Nephron progenitor cell (in vitro differentiated cells): ENCODE data around the gene ZXDC.

Experiments
- DNase-seq: peaks from one replicate; pipeline ENCODE4 v3.0.0; 2021
- H3K27ac Mint-ChIP-seq: 2 replicates; pipeline ENCODE4 v1.8.0; 2021; ENCODE audit warnings: mild to moderate bottlenecking, moderate library complexity, mixed read lengths
- H3K27me3 Mint-ChIP-seq: 2 replicates; pipeline ENCODE4 v1.8.0; 2021; ENCODE audit warnings: mild to moderate bottlenecking, low read depth, mixed read lengths; ENCODE audit not compliant: poor library complexity
- H3K36me3 Mint-ChIP-seq: 2 replicates; pipeline ENCODE4 v1.8.0; 2021; ENCODE audit warnings: low read depth, mixed read lengths
- H3K4me1 Mint-ChIP-seq: 2 replicates; pipeline ENCODE4 v1.8.0; 2021; ENCODE audit warnings: mixed read lengths
- H3K4me3 Mint-ChIP-seq: 2 replicates; pipeline ENCODE4 v1.8.0; 2021; ENCODE audit warnings: mild to moderate bottlenecking, moderate library complexity, mixed read lengths
- H3K9me3 Mint-ChIP-seq: 2 replicates; pipeline ENCODE4 v1.8.0; 2021; ENCODE audit warnings: mild to moderate bottlenecking, moderate library complexity, mixed read lengths
- CTCF ChIP-seq: fragments of 200-600 bp; sonication (generic); IDR thresholded peaks from 2 replicates; pipeline ENCODE4 v1.5.0; 2021; ENCODE audit warnings: antibody characterized with exemption

The ZXDC gene

DNA sequence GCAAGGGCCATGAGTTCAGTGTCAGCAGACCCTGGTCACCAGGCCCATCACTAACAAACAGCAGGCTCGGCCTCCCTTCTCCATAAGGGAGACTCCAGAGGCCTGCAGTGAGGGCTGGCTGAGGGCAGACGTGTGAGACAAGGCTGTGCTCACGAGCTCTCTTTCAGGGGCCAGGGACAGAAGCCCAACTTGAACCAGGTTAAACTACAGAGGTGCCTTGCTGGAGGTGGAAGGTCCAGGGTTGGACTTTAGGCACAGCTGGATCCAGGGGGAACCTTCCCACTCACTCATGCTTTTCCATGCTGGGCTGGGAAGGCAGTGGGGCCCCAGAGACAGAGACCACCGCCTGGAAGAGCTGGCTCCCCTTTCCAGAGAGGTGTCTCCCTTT is 62.0 kb downstream of the ZXDC start:
- no peak overlapping the region for H3K4me3 Mint-ChIP-seq
- no peak overlapping the region for H3K27ac Mint-ChIP-seq
- DNase-seq: no peak
- no peak for TF ChIP-seq CTCF
- no peaks in the 10 kb centered on the region for H3K9me3 Mint-ChIP-seq
- peaks cover 20% of the 10 kb centered on the region for H3K27me3 Mint-ChIP-seq
- H3K36me3 Mint-ChIP-seq: no peaks in the 10 kb centered on the region
- peaks cover 6% of the 10 kb centered on the region for H3K4me1 Mint-ChIP-seq

DNA sequence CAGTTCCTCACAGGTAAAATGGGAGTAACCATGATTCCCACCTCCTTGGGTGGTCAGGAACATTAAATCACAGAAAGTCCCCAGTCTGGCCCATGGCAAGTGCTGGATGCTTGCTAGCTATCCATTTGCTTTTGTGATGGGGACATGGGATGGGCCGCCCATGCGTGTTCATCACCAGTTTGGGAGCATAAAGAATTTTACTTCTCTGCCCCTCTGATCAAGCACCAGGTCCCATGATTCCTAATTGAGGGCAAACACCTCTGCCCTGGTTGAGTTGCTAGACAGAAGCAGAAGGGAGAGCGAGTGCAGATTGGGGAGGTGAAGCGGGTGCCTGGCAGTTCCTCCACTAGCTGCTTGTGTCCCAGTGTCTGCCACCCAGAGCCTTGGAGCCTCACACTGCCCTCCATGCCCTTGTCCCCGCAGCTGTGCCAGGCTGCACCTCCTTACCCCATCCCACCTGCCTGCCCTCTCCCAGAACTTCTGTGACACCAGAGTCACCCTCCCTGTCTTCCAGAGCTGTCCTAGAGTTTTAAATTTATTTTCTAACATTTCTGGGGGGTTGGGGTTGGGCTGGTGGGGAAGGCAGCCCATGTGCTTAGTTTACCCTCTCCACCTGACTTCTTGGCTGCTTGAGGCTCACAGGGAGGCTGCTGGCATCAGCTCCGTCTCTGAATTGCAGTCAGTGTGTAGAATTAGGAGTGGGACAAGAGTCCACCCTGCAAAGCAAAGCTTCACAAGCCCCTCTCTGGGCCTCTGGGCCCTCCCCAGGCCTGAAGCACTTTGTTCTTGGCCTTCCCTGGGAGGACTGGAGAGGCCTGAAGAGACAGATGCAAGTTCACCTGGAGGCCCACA is 62.6 kb downstream of the ZXDC start:
- H3K27me3 Mint-ChIP-seq: peaks cover 23% of the 10 kb centered on the region
- H3K9me3 Mint-ChIP-seq: no peaks in the 10 kb centered on the region
- H3K27ac Mint-ChIP-seq: no peak overlapping the region
- peaks cover 6% of the 10 kb centered on the region for H3K4me1 Mint-ChIP-seq
- no peak for TF ChIP-seq CTCF
- H3K4me3 Mint-ChIP-seq: no peak overlapping the region
- DNase-seq: no peak
- H3K36me3 Mint-ChIP-seq: no peaks in the 10 kb centered on the region

- Mint-ChIP-seq H3K4me1 (no peaks in the 10 kb centered on the region), H3K27ac (no peak overlapping the region), H3K4me3 (no peak overlapping the region), H3K36me3 (no peaks in the 10 kb centered on the region), H3K9me3 (no peaks in the 10 kb centered on the region), H3K27me3 (peaks cover 19% of the 10 kb centered on the region)
- TF ChIP-seq CTCF: no peak
- no peak for DNase-seq
These were observed 67.6 kb downstream of the ZXDC start for GRCh38 chr3:126408099-126408498.

DNA sequence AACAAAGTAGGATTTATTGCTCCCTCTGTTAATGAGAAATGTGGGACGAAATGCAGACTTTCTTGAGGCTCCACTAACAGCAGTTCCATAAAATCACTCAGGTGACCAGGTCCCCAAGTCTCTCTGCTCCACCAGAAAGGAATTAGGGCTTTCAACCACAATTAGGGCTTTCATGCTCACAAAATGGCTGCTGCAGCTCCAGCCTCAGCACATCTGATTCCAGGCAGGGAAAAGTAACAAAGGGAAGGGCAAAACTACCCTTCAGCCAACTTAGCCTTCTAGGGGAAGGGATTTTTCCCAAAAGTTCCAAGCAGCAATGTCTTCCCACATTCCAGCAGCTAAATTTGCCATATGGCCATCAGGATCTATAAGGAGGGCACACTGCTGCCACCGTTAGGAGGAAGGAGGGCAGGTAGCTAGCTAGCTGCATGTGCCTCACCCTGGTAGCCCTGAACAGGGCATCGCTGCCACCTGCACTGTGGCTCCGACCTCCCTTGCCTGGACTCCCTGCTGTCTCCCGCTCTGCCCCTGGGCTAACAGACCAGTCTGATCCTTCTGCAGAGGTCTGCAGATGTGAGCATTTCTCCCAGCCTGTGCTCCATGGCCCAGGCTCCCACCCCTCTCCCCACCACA is 68.2 kb downstream of the ZXDC start:
- H3K27ac Mint-ChIP-seq: no peak overlapping the region
- no peak for DNase-seq
- no peak for TF ChIP-seq CTCF
- H3K4me3 Mint-ChIP-seq: no peak overlapping the region
- no peaks in the 10 kb centered on the region for H3K36me3 Mint-ChIP-seq
- H3K4me1 Mint-ChIP-seq: no peaks in the 10 kb centered on the region
- H3K9me3 Mint-ChIP-seq: no peaks in the 10 kb centered on the region
- H3K27me3 Mint-ChIP-seq: peaks cover 24% of the 10 kb centered on the region

GRCh38 chr3:126406389-126407296 is 69.0 kb downstream of the ZXDC start:
- no peak overlapping the region for H3K4me3 Mint-ChIP-seq

More at GRCh38 chr3:126406389-126407296, 69.0 kb downstream of the ZXDC start:
- no peaks in the 10 kb centered on the region for H3K9me3 Mint-ChIP-seq
- no peaks in the 10 kb centered on the region for H3K36me3 Mint-ChIP-seq
- H3K27me3 Mint-ChIP-seq: peaks cover 20% of the 10 kb centered on the region
- no peak for DNase-seq
- H3K27ac Mint-ChIP-seq: no peak overlapping the region
- TF ChIP-seq CTCF: no peak
- H3K4me1 Mint-ChIP-seq: peaks cover 5% of the 10 kb centered on the region
